HL-60/S4 treated with retinoic acid at 250 ng/mL for 4 days and 3 days (cell line): ENCODE results near the gene MESP2.

Experiments
- in situ Hi-C: fragments of 300-500 bp; cut with MboI; formaldehyde crosslinking; loops from 2 replicates; pipeline ENCODE4 v1.7.0; 2022; ENCODE audit warnings: low sequenced_read_pairs

MESP2 gene

GRCh38 chr15:89812847-89813320, 36.8 kb downstream of the MESP2 start:
- in situ Hi-C loops = no loop called here

GRCh38 chr15:89813381-89814111, 37.4 kb downstream of the MESP2 start:
- in situ Hi-C loops = no loop called here

- in situ Hi-C loops = no loop called here
Measured at GRCh38 chr15:89814112-89814742, 38.1 kb downstream of the MESP2 start.

- in situ Hi-C loops = no loop called here
Measured at GRCh38 chr15:89815769-89816168, 39.6 kb downstream of the MESP2 start.

GRCh38 chr15:89817701-89818280, 41.7 kb downstream of the MESP2 start:
- in situ Hi-C loops = no loop called here

DNA sequence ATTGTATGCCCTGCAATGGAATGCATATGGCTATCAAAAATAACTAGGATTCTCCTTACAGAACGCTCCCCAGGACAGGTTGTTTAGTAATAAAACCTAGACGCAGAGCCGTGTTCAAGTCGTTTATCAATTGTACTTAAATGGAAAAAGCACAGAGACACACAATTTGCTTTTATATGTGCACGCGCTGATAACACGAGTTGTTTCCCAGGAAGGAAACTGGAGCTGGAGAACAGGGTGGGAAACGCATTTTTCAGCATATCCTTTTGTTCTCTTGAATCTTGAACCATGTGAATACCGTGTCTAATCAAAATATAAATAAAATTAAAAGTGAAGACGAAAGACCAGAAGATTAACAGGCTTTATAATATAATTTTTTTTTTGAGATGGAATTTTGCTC, 42.2 kb downstream of the MESP2 start:
- in situ Hi-C loops = no loop called here

DNA sequence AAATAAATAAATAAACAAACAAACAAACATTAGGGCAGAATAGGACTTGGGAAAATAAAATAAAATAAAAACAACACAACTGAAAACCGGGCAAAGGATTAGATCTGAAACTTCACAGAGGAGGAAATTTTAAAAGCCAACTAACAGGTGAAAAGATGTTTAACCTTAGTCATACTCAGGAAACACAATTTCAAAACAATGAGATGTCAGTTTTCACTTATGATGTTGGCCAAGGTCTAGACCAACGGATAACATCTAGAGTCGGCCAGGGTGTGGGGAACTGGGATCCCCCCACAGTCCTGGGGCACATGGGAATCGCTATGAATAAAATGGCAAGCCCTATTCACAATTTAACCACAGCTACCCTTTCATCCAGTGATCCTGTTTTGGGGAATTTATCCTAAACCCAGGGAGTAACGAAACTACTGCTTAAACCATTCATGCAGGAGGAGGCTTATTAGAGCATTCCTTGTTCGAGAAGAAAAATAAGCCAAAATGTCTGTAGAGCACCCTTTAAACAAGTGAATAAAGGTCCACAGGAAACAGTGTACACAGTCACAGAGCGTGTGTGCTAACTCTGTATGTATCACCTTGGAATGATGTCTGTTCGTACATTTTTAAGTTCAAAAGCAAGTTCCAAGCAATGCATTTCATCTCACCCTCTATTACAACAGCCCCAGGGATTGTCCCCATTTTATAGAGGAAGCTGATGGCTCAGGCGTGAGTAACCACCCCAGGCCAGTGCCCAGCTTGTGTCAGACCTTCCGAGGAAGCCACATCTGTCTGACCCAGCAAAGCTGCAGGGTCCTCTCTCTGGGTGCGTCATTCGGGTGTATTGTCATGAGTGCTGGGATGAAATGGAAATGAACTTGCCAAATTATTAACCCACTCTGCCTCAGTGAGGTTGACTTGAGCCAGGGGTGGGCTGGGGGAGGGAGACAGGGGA, 44.8 kb downstream of the MESP2 start:
- in situ Hi-C loops = no loop called here

- in situ Hi-C loops = no loop called here
Measured at GRCh38 chr15:89822026-89822425, 45.9 kb downstream of the MESP2 start.

DNA sequence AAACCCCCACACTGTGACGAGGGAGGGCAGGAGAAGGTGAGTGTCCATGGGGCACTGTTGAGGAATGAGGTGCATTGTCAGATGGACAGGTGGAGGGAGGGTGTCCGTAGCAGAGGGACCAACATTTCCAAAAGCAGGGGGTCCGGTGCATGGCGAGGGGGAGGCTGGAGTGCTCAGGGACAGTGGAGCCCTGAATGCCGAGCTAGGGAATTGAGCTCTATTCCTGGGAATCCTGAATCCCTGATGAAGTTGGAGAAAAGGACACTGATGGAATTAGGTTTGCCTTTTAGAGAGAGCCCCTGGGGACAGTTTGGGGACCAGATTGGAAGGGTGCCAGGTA, 46.4 kb downstream of the MESP2 start:
- in situ Hi-C loops = no loop called here

DNA sequence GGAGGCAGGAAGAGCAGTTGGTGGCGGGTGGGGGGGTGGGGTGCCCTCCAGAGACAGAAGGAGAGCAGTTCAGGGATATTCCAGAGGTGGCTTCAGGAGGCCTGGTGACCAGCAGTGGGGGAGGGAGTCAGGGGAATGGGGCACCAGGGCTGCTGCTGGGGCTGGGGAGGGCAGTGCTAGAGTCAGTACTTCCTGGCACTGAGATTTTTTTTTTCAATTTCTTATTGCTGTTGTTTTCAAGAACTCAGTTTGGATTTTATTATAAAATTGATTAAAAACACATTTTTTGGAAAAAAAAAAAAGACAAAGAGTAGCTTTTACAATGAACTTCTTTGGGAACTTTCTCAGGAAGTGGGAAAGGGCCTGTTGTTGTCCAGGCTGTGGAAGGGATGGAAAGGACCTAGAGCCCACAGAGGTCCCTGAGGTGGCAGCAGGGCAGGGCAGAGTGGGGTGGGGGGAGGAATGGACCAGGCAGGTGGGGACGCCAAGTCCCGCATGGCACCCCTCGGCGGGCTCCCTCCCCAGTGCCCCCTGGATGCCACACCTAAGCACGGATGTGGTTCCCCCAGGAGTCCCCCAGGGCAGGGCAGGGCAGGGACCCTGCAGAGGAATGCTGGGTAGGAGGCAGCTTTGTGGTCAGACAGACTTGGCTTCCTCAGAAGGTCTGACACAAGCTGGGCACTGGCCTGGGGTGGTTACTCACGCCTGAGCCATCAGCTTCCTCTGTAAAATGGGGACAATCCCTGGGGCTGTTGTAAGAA, 47.0 kb downstream of the MESP2 start:
- in situ Hi-C loops = no loop called here

DNA sequence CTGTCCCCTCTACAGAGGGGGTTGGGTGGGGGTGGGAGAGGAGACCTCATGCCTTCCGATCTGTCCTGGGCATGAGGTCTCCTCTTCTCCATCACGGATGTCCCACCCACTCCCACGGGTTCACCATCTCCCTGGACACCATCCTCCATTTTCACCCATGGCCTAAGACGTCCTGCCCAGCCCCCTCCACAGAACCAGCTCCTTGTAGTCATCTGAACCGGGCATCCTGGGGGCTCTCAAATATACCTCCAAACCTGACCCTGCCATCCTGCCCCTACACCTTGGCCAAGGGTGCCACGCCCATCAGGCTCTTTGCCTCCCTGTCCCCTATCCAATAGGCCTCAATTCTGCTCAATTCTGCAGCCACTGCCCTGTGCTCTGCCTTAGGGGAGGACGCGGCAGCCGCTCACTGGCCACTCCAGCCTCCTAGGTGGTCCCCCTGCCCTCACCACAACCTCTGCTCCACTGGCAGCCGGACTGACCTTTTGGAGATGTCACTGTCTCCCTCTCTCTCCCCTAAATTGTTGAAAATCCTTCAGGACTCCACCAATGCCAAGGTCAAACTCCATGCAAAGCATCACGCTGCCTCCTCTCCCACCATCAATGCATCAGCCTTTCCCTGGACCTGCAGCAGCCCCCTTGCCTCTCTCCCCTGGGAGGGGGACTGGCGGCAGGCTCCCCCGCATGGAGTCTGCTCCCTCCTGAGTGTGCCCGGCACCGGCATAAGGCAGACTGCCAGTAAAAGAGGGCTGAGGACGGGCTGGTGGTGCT, 47.9 kb downstream of the MESP2 start:
- in situ Hi-C loops = no loop called here

- in situ Hi-C loops = no loop called here
Measured at GRCh38 chr15:89824607-89824867, 48.4 kb downstream of the MESP2 start.

GRCh38 chr15:89825271-89825940, 49.3 kb downstream of the MESP2 start:
- in situ Hi-C loops = no loop called here

DNA sequence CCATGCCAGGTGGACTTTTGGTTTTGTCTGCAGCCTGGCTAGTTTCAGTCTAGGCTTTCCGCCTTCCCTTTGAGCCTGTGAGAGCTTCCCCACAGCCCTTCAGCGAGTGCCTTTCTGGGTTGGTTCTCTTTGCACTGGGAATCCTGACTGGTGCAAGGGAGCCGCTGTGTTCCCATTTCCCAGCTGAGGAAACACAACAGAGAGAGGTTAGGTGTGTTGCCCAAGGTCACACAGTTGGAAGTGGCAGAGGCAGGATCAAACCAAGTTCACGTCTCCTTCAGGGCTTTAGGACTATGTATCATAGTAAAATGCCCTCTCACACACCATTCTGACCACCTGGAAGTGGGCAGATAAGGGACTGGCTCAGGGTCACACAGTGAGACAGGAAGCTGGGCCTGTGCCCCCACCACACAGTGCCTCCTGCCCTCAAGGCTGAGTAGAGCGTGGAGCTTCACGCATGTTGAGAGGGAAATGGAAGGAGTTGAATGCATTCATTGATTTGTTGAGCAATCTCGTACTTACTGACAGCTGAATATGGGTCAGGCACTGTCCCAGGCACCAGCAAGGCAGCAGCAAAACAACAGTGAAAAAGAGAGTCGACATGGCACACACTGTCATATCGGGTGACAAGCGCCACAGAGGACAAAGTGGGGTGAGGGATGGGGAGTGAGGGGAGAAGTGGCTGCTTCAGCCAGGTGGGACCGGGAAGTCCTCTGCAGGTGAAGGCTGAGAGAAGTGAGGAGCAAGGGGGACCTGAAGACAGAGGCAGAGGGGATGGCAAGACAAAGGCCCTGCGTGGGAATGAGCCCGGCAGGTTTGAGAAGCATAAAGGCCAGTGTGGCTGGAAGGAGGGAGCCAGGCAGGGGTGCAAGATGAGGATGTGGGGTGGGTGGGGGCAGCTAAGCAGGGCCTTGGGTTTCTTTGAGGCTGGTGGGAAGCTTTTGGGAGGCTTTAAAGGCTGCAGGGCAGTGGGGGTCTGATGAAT, 50.8 kb downstream of the MESP2 start:
- in situ Hi-C loops = no loop called here

DNA sequence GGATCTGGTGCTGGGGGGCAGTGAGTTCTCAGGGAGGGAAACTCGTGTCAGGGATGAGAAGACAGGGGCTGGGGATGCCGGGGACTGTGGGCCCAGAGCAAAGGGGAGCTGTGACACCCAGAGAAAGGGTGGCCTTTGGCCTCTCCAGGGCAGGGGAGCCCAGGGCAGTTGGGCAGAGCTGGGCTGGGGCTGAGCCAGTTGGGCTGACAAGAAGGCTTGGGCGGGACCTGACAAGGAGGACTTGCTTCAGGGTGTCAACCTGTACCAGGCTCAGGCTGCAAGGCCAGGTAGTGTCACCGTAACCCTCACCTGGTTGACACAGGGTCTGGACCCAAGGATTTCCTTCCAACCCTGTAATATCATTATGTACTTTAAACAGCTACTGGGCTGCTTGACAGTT, 51.7 kb downstream of the MESP2 start:
- in situ Hi-C loops = no loop called here
